Heart left ventricle (tissue), 16 donors: ENCODE results near the gene MIB2. TPM values are rescaled to one million over a fixed set of nuclear protein-coding genes. Genes with fewer than 3 reads are reported as not detected.

ENCODE experiments used
- ATAC-seq, 4 donors: fragments of 200-7000 bp; cut with Tn5 transposase; one replicate each; pipeline ENCODE4 v1.9.1; 2020 to 2022; ENCODE audit warnings: moderate library complexity in 4 of 4, mild to moderate bottlenecking in 3 of 4, moderate number of reproducible peaks in 1 of 4
- DNase-seq, 5 donors: peaks; one replicate each; pipeline ENCODE4 v3.0.0-alpha.2; 2020
- H3K27ac ChIP-seq, 12 donors: fragments of 200-600 bp; sonication (generic) in 4 of 12; one replicate each; pipeline versions ENCODE4 v1.5.0 to v1.8.0; 2016 to 2022; ENCODE audit warnings: mild to moderate bottlenecking in 2 of 12
- H3K27me3 ChIP-seq, 9 donors: fragments of 200-600 bp; sonication (generic) in 2 of 9; one replicate each; pipeline versions ENCODE4 v1.5.1 to v1.8.0; 2016 to 2022; ENCODE audit warnings: mild to moderate bottlenecking in 3 of 9
- H3K36me3 ChIP-seq, 9 donors: fragments of 200-600 bp; sonication (generic) in 2 of 9; one replicate each; pipeline versions ENCODE4 v1.5.0 to v1.8.0; 2018 to 2022; ENCODE audit warnings: mild to moderate bottlenecking in 2 of 9
- H3K4me1 ChIP-seq, 12 donors: fragments of 200-600 bp; sonication (generic) in 4 of 12; one replicate each; pipeline versions ENCODE4 v1.5.0 to v1.8.0; 2016 to 2022; ENCODE audit warnings: mild to moderate bottlenecking in 3 of 12
- H3K4me3 ChIP-seq, 12 donors: fragments of 200-600 bp; sonication (generic) in 4 of 12; one replicate each; pipeline versions ENCODE4 v1.5.0 to v1.8.0; 2017 to 2022; ENCODE audit warnings: mild to moderate bottlenecking in 9 of 12, moderate library complexity in 4 of 12
- H3K9me3 ChIP-seq, 12 donors: fragments of 200-600 bp; sonication (generic) in 4 of 12; one replicate each; pipeline versions ENCODE4 v1.5.0 to v1.8.0; 2016 to 2022; ENCODE audit warnings: mild to moderate bottlenecking in 1 of 12
- POLR2A ChIP-seq, 2 donors: fragments of 450-650 bp; IDR thresholded peaks; one replicate each; pipeline ENCODE4 v1.6.1; 2017; ENCODE audit warnings: antibody characterized with exemption in 2 of 2, mild to moderate bottlenecking in 2 of 2, moderate library complexity in 2 of 2
- WGBS, 4 donors: extraction: QIAGEN DNeasy Blood & Tissue Kit in 2 of 4; methylation state at CpG; one replicate each; pipeline versions ENCODE4 v1.1.5 to v1.1.7; 2013 to 2018; 5-methylcytosine and 5-hydroxymethylcytosine counted together
- intact Hi-C, 10 donors: fragments of 100-400 bp; cut with DNase I; formaldehyde crosslinking; loops; one replicate each; pipeline versions ENCODE4 v1.11.1 to v1.14.2; 2022
- polyA plus RNA-seq, 2 donors: library from polyadenylated mRNA; stranded (reverse); fragments of 200-250 nt; gene quantifications; one replicate each; pipeline ENCODE4 v1.2.3, GENCODE V29; 2013
- total RNA-seq, 9 donors: library from RNA; depleted of rRNA in 2 of 9; stranded (reverse); fragments of >200 nt in 2 of 9; fragmentation: NEBNext Ultra II Directional in 3 of 9; extraction: Animal tissue kit (Norgen Biotek cat#: 25700) in 3 of 9; gene quantifications; one replicate each; pipeline versions ENCODE4 v1.1.0 to v1.2.4, GENCODE V29; 2016 to 2023
- TF ChIP-seq, protein P1 (sequence below), 12 donors: fragments of 200-600 bp; sonication (generic) in 4 of 12; IDR thresholded peaks; one replicate each; pipeline versions ENCODE4 v1.5.0 to v1.8.0; 2018 to 2022; ENCODE audit warnings: antibody characterized with exemption in 12 of 12, mild to moderate bottlenecking in 5 of 12
- donor health status: ischemic (EF 13 %, LVEDD 7.1; RV severe dilation, severe dysfunction).
- donor health status: healthy with polysubstance abuse.
- donor health status: DM: no; HTN: yes; CAD: no.
- donor health status: DM: no; HTN: no; CAD: no.
- donor health status: ischemic (EF 25% LVEDD 6.9; RV normal size, moderate dysfunction).
- donor health status: ischemic (EF 25% LVEDD 5.7; RV mildly dilated, moderate dysfunction).
- donor health status: healthy.
- donor health status: DM: yes; HTN: yes; CAD: no.
- donor health status: ischemic (EF 35%, LVEDD 5.7; RV mildly dilated, moderate dysfunction).
- donor health status: nonischemic (EF 11% LVEDD 7.7; RV severe dilation, severe dysfunction).
- donor health status: DM: yes; HTN: yes; CAD: no.
- donor health status: PGD.
- donor health status: ischemic (EF 29% LVEDD 5.4; RV normal size, mild dysfunction).
- donor health status: nonischemic (EF 23%, LVEDD 6.1; RV moderate dilation, normal function).

Gene MIB2
- total and polyA plus RNA-seq, 11 donors, result 40.7 to 121 (median 76.3) TPM

- ATAC-seq (no peak), DNase-seq (peak in 2 of 5 donors; percentile 23 to 49)
- peaks cover 7 to 62% (median 41%) of the 10 kb centered on the region in 12 donors for H3K4me1 ChIP-seq
- peaks cover 0 to 19% (median 7%) of the 10 kb centered on the region in 9 donors for H3K36me3 ChIP-seq
- TF ChIP-seq, protein P1, sequence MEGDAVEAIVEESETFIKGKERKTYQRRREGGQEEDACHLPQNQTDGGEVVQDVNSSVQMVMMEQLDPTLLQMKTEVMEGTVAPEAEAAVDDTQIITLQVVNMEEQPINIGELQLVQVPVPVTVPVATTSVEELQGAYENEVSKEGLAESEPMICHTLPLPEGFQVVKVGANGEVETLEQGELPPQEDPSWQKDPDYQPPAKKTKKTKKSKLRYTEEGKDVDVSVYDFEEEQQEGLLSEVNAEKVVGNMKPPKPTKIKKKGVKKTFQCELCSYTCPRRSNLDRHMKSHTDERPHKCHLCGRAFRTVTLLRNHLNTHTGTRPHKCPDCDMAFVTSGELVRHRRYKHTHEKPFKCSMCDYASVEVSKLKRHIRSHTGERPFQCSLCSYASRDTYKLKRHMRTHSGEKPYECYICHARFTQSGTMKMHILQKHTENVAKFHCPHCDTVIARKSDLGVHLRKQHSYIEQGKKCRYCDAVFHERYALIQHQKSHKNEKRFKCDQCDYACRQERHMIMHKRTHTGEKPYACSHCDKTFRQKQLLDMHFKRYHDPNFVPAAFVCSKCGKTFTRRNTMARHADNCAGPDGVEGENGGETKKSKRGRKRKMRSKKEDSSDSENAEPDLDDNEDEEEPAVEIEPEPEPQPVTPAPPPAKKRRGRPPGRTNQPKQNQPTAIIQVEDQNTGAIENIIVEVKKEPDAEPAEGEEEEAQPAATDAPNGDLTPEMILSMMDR (IDR thresholded peaks at IDR 0.05), result no peak
- no peak for TF ChIP-seq POLR2A (IDR thresholded peaks at IDR 0.05)
- H3K27me3 ChIP-seq, result no peaks in the 10 kb centered on the region
- intact Hi-C loops, result loop anchor here in 1 of 10 donors (10.0 kb wide), 2 partner anchors 103 to 503 kb away; partner anchors contain the start of genes ATAD3A and C1orf159
- 87 to 97% (median 93%) methylated on average over 6 of the region's 6 CpGs for WGBS, 4 donors
- H3K9me3 ChIP-seq, result no peaks in the 10 kb centered on the region
- H3K27ac ChIP-seq, result no peak overlapping the region
- H3K4me3 ChIP-seq, result no peak overlapping the region
These were observed 2.6 kb downstream of the MIB2 start for GRCh38 chr1:1617925-1618324.

DNA sequence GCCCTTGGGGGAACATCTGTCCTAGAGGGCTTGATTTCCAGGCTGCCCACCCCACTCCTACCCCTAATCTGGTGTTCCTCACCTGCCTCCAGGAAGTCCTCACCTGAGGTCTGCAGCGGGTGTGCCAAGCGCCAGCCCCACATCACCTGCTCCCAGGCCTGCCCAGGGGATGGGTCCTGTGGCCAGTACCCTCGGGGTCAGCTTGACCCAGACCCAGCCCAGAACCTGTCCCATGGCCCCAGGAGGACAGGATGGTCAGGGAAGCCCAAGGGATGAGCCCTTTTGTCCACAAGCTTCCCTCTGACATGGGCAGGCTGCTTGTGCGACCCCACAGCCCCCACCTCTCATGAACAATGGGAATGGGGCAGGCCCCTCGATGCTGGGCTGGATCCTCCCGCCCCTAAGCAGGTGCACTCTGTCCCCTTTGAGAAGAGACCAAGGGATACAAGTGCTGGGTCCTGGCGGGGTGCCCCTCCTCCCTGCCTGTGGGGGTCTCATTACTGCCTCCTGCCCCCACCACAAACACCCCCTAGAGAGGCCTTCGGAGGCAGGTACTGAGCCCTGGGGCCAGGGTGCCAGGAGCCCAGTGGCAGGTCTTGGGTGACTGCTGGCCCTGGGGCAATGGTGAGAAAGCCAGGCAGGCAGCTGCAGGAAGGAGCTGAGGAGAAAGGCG, 3.2 kb downstream of the MIB2 start:
- no peak for TF ChIP-seq POLR2A (IDR thresholded peaks at IDR 0.05)
- TF ChIP-seq, protein P1 (IDR thresholded peaks at IDR 0.05), result no peak
- Histone ChIP-seq H3K36me3 (peaks cover 0 to 19% (median 7%) of the 10 kb centered on the region in 9 donors), H3K9me3 (no peaks in the 10 kb centered on the region), H3K4me1 (peaks cover 7 to 62% (median 40%) of the 10 kb centered on the region in 12 donors), H3K4me3 (no peak overlapping the region), H3K27ac (peak overlapping the region in 1 of 12 donors; percentile 88), H3K27me3 (no peaks in the 10 kb centered on the region)
- 92 to 95% (median 94%) methylated on average over 8 to 9 of the region's 9 CpGs for whole genome bisulfite sequencing, 4 donors
- intact Hi-C loops, result loop anchor here in 1 of 10 donors (10.0 kb wide), 2 partner anchors 104 to 504 kb away; partner anchors contain the start of genes ATAD3A and C1orf159
- peak; percentile 6 to 56 (median 26) for DNase-seq
- no peak for ATAC-seq

- intact Hi-C loops, result loop anchor here in 1 of 10 donors (10.0 kb wide), 2 partner anchors 105 to 505 kb away; partner anchors contain the start of genes ATAD3A and C1orf159
These were observed 4.6 kb downstream of the MIB2 start for GRCh38 chr1:1619917-1620361.

More at GRCh38 chr1:1619917-1620361, 4.6 kb downstream of the MIB2 start:
- Histone ChIP-seq H3K27ac (peak overlapping the region in 10 of 12 donors; percentile 17 to 88 (median 76)), H3K36me3 (peaks cover 0 to 26% (median 12%) of the 10 kb centered on the region in 9 donors), H3K4me3 (no peak overlapping the region), H3K27me3 (no peaks in the 10 kb centered on the region), H3K4me1 (peaks cover 6 to 53% (median 27%) of the 10 kb centered on the region in 12 donors), H3K9me3 (no peaks in the 10 kb centered on the region)
- DNase-seq (peak; percentile 52 to 83 (median 65)), ATAC-seq (peak in 3 of 4 donors; percentile 3 to 43 (median 29))
- WGBS, 4 donors, result 48 to 83% (median 64%) methylated on average over 4 to 14 of the region's 14 CpGs
- TF ChIP-seq, protein P1 (IDR thresholded peaks at IDR 0.05), result peak in 7 of 12 donors; percentile 10 to 43 (median 33)
- no peak for TF ChIP-seq POLR2A (IDR thresholded peaks at IDR 0.05)
